ENCODE data around the gene SKIDA1.

The SKIDA1 gene

GRCh38 chr10:21482821-21483220 is 42.7 kb downstream of the SKIDA1 start:
- no peak for DNase-seq (ENCODE audit: low read depth)

DNA sequence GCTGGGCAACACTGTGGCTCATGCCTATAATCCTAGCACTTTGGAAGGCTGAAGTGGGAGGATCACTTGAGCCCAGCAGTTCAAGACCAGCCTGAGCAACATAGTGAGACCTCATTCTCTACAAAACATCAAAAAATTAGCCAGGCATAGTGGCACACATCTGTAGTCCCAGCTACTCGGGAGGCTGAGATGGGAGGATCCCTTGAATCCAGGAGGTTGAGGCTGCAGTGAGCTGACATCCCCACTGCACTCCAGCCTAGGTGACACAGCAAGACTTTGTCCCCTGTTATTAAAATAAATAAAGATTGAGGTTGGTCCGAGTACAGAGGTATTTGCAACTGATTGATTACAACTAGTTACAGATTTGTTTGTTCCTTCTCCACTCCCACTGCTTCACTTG is 44.1 kb downstream of the SKIDA1 start:
- DNase-seq (ENCODE audit: low read depth), result no peak

- no peak for DNase-seq (ENCODE audit: low read depth)
Measured at GRCh38 chr10:21479570-21480315, 45.7 kb downstream of the SKIDA1 start.

- DNase-seq (ENCODE audit: low read depth), result no peak
Measured at GRCh38 chr10:21475393-21475792, 50.1 kb downstream of the SKIDA1 start.

DNA sequence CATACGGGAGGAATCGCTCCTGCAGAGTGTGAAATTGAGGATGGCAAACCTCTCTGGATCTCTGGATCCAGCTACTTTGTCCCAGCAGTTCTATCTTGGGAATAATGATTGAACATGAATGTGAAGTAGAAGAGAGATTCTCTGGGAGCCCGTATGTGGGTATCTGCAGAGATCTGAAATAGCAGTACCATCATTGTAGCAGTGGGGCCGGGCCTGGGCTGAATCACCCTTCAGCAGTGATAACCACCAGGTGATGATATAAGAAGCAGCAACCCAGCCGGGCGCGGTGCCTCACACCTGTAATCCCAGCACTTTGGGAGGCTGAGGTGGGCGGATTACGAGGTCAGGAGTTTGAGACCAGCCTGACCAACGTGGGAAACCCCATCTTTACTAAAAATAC is 51.9 kb downstream of the SKIDA1 start:
- DNase-seq (ENCODE audit: low read depth), result no peak

- DNase-seq (ENCODE audit: low read depth), result no peak
Measured at GRCh38 chr10:21473135-21473534, 52.3 kb downstream of the SKIDA1 start.

DNA sequence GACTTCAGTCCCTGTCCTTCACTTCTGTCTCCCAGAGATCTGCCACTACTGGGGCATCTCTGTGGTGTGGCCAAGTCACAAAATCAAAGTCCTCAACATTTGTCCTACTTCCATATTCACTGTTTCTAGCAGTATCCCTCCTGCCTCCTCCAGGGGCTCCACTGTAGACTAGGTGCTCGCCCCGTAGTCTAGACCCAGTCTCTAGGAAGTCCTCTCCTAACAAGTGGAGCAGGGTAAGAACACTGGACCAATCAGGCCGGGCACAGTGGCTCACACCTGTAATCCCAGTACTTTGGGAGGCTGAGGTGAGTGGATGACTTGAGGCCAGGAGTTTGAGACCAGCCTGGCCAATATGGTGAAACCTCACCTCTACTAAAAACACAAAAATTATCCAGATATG is 57.4 kb downstream of the SKIDA1 start:
- no peak for DNase-seq (ENCODE audit: low read depth)

- no peak for DNase-seq (ENCODE audit: low read depth)
Measured at GRCh38 chr10:21467633-21468032, 57.8 kb downstream of the SKIDA1 start.

DNA sequence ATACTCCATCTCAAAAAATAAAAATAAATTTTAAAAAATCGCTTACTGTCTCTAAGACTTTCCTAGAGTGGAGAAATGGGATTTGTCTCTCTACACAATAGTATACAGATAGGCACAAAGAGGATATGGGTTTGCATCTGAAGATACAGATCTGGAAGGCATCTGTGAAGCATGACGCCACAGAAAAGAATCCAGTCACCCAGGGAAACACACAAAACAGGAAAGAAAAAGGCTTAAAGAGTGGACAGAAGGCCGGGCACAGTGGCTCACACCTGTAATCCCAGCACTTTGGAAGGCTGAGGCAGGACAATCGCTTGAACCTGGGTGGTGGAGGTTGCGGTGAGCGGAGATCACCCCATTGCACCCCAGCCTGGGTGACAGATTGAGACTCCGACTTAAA is 61.3 kb downstream of the SKIDA1 start:
- DNase-seq (ENCODE audit: low read depth), result peak; percentile 44

Data from ELR (cell line).